Omental fat pad (tissue), 4 donors: ENCODE data around the gene LY9. TPM values are rescaled to one million over a fixed set of nuclear protein-coding genes. Genes with fewer than 3 reads are reported as not detected.

Experiments
- ATAC-seq: fragments of 150-250 bp; one replicate; pipeline ENCODE4 v1.9.1; 2016; ENCODE audit warnings: mild to moderate bottlenecking, moderate library complexity; ENCODE audit not compliant: low FRiP score
- DNase-seq: peaks from one replicate; pipeline ENCODE4 v3.0.0-alpha.2; 2019; ENCODE audit warnings: low spot score
- total RNA-seq, 4 donors: library from RNA; depleted of rRNA; stranded (reverse); fragments of >200 nt; gene quantifications; one replicate each; pipeline ENCODE4 v1.1.0, GENCODE V29; 2016
- TF ChIP-seq, protein P1 (sequence below), 3 donors: fragments of 450-650 bp; IDR thresholded peaks; one replicate each; pipeline ENCODE4 v1.5.1; 2016 to 2017; ENCODE audit warnings: antibody characterized with exemption in 3 of 3, mild to moderate bottlenecking in 3 of 3, moderate library complexity in 2 of 3

LY9 gene
- total RNA-seq, 4 donors from 2014 or later, result 0.95 to 3.2 (median 1.4) TPM

DNA sequence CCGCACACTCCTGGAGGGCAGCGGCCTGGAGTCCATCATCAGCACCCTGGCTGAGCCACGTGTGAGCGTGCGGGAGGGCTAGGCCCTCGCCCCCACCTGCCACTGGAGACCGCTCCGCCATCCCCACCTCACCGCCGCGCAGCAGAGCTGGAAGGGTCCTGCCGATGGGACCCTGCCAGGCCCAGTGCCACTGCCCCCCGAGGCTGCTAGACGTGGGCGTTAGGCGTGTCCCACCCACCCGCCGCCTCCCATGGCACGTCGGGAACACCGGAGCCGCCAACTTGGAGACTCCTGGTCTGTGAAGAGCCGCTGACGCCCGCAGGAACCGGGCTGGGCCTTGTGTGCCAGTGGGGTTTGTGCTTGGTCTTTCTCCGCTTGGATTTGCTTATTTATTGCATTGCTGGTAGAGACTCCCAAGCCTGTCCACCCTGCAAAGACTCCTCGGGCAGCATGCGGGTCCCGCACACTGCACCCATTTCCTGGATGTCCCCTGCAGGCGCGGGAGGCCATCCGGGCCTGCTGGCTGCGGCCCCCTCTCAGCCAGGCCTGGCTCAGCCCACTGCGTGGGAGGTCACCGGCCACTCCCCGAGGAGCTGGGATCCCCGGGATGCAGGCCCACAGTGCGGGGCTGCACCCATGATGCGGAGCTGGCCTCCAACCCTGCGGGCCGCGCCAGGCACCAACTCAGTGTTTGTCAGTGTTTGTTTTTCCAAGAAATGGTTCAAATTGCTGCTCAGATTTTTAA lies 6.0 kb downstream of the LY9 start:
- TF ChIP-seq, protein P1, sequence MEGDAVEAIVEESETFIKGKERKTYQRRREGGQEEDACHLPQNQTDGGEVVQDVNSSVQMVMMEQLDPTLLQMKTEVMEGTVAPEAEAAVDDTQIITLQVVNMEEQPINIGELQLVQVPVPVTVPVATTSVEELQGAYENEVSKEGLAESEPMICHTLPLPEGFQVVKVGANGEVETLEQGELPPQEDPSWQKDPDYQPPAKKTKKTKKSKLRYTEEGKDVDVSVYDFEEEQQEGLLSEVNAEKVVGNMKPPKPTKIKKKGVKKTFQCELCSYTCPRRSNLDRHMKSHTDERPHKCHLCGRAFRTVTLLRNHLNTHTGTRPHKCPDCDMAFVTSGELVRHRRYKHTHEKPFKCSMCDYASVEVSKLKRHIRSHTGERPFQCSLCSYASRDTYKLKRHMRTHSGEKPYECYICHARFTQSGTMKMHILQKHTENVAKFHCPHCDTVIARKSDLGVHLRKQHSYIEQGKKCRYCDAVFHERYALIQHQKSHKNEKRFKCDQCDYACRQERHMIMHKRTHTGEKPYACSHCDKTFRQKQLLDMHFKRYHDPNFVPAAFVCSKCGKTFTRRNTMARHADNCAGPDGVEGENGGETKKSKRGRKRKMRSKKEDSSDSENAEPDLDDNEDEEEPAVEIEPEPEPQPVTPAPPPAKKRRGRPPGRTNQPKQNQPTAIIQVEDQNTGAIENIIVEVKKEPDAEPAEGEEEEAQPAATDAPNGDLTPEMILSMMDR (IDR thresholded peaks at IDR 0.05), result no peak
- no peak for ATAC-seq
- no peak for DNase-seq

DNA sequence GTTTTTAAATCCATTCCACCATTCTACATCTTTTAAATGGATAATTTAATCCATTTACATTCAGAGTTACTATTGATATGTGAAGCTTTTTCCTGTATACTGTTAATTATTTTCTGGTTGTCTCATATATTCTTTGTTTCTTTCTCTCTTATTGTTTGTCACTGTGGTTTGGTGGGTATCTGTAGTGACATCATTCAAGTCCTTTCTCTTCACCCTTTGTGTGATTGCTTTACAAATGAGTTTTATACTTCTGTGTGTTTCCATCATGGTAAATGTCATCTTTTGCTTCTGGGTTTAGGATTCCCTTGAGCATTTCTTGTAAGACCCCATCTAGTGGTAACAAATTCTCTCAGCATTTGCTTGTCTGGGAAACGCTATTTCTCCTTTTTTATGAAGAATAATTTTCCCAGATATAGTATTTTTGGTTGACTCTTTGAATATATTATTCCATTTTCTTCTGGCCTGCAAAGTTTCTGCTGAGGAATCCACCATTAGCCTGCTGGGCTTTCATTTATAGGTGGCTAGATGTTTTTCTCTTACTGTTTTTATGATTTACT lies 10.2 kb downstream of the LY9 start:
- TF ChIP-seq, protein P1 (IDR thresholded peaks at IDR 0.05), result no peak
- DNase-seq (no peak), ATAC-seq (no peak)

DNA sequence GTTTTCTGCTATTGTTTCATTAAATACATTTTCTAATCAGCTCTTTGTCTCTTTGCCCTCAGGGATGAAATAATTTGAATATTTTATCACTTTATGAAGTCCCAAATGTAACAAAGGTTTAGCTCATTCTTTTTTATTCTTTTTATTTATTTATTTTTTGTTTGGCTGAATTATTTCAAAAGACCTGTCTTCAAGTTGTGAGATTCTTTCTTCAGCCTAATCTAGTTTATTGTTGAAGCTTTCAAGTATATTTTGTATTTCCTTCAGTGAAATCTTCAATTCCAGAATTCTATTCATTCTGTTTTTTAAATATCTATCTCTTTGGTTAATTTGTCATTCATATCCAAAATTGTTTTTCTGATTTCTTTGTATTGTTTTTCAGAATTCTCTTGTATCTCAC lies 10.8 kb downstream of the LY9 start:
- TF ChIP-seq, protein P1 (IDR thresholded peaks at IDR 0.05), result no peak
- no peak for DNase-seq
- no peak for ATAC-seq

DNA sequence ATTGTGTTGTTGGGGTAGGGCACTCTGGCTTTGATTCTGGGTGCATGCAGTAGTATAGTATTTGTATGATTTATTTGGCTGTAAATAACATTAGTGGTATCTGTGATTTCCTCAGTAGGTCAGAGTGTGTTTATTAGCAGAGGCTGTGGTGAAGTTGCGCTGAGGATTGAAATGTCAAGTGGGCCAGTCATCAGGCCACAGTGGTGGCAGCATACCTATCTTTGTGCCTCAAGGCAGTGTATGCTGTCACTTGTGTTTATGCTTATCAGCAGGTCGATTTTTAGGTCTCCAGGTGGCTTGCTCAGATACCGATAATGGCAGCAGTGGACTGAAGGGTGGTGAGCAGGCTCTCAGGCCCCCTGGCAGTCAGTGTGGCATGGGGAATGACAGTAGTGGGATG lies 11.3 kb downstream of the LY9 start:
- TF ChIP-seq, protein P1 (IDR thresholded peaks at IDR 0.05), result no peak

DNA sequence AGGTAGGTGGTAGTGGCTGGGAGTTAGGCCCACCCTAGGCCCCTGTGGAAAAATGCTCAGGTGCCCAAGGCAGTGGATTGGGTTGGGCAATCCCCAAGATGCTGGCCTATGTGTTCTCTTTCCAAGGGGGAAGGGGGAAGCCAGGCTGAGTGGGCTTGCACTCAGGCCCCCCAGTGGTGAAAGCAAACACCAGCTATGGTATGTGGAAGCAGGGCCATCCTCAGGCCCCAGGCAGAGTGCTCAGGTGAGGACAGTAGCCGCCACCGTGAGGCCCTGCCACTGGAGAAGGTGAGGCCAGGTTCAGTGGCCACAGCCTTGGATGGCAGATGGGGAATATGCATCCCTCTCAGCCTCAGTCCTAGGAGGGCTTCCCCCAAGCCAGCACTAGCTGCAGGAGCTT lies 11.8 kb downstream of the LY9 start:
- DNase-seq (no peak), ATAC-seq (no peak)
- TF ChIP-seq, protein P1 (IDR thresholded peaks at IDR 0.05), result no peak

More for the DNA sequence above, 11.3 kb downstream of the LY9 start:
- DNase-seq (no peak), ATAC-seq (no peak)

DNA sequence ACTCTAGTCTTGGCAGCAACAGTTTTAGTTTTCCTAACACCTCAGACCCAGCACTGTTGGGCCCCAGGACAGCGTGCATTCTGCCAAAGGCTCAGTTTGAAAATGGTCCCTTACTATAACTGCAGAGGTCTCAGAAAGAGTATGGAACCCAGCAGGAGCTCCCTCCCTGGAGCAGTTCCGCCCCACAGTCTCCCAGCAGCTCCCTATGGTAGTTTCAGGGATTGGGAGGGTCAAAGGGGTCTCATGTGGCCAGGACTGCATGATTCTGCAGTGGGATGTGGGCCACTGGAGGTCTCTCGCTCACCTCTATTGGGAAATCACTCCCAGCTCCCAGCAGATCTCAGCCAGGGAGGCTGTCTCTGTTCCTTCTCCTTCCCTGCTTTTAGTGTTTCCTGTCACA lies 12.3 kb downstream of the LY9 start:
- TF ChIP-seq, protein P1 (IDR thresholded peaks at IDR 0.05), result no peak
- DNase-seq (no peak), ATAC-seq (no peak)

DNA sequence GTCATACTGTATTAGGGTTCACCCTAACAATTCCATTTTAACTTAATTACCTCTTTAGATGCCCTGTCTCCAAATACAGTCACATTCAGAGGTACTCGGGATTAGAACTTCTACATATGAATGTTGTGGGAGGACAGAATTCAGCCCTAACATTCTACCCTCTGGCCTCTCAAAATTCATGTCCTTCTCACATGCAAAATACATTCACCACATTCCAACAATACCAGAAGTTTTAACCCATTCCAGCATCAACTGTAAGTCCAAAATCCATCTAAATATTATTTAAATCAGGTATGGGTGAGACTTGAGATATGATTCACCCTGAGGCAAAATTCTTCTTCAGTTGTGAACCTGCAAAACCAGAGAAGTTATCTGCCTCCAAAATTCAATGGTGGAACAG lies 14.5 kb downstream of the LY9 start:
- TF ChIP-seq, protein P1 (IDR thresholded peaks at IDR 0.05), result no peak
- DNase-seq, result no peak
- no peak for ATAC-seq
